ENCODE data around the gene KRT35. TPM values are rescaled to one million over a fixed set of nuclear protein-coding genes. Genes with fewer than 3 reads are reported as not detected.
A peak's percentile ranks its signal among the peaks of the same experiment; 100 is the strongest.

The KRT35 gene
- total RNA-seq: not detected
- total RNA-seq: 0 reads per million in 2 donors

- H3K9me3 ChIP-seq (ENCODE audit: control insufficient read depth, low read length, poor library complexity, severe bottlenecking): no peaks in the 10 kb centered on the region
- ATAC-seq: no peak
- Mint-ChIP-seq H3K27me3 (peaks cover 14% of the 10 kb centered on the region), H3K27ac (peak within 1 kb of the TSS; percentile 51), H3K4me1 (peaks cover 5% of the 10 kb centered on the region), H3K4me3 (no peak within 1 kb of the TSS), H3K36me3 (ENCODE audit: low read depth) (no peaks in the 10 kb centered on the region)
- DNase-seq: no peak
These were observed at the start of gene KRT35 for GRCh38 chr17:41481036-41481435. TSS of gene KRT35 (minus strand) at chr17:41481151. CDS start at chr17:41481097, 54 bp downstream.

- ATAC-seq (no peak), DNase-seq (no peak)
- peaks cover 2% of the 10 kb centered on the region for H3K36me3 Mint-ChIP-seq (ENCODE audit: low read depth)
- H3K4me3 Mint-ChIP-seq: no peak overlapping the region
- H3K27me3 Mint-ChIP-seq: peaks cover 74% of the 10 kb centered on the region
- H3K27ac Mint-ChIP-seq: no peak overlapping the region
- H3K4me1 Mint-ChIP-seq: peaks cover 9% of the 10 kb centered on the region
- H3K9me3 ChIP-seq (ENCODE audit: control insufficient read depth, low read length, poor library complexity, severe bottlenecking): peaks cover 3% of the 10 kb centered on the region
These were observed 49.4 kb upstream of the KRT35 start for GRCh38 chr17:41530062-41531048.

GRCh38 chr17:41529491-41529915 lies 48.6 kb upstream of the KRT35 start:
- no peak for ATAC-seq
- DNase-seq: no peak
- peaks cover 9% of the 10 kb centered on the region for H3K4me1 Mint-ChIP-seq
- H3K9me3 ChIP-seq (ENCODE audit: control insufficient read depth, low read length, poor library complexity, severe bottlenecking): peaks cover 3% of the 10 kb centered on the region
- peak overlapping the region; percentile 52 for H3K4me3 Mint-ChIP-seq
- H3K27ac Mint-ChIP-seq: no peak overlapping the region
- peaks cover 66% of the 10 kb centered on the region for H3K27me3 Mint-ChIP-seq
- peaks cover 2% of the 10 kb centered on the region for H3K36me3 Mint-ChIP-seq (ENCODE audit: low read depth)

- H3K4me3 Mint-ChIP-seq: peak overlapping the region; percentile 52
- peaks cover 66% of the 10 kb centered on the region for H3K27me3 Mint-ChIP-seq
- peaks cover 2% of the 10 kb centered on the region for H3K36me3 Mint-ChIP-seq (ENCODE audit: low read depth)
- ATAC-seq (no peak), DNase-seq (no peak)
- peaks cover 9% of the 10 kb centered on the region for H3K4me1 Mint-ChIP-seq
- peaks cover 3% of the 10 kb centered on the region for H3K9me3 ChIP-seq (ENCODE audit: control insufficient read depth, low read length, poor library complexity, severe bottlenecking)
- H3K27ac Mint-ChIP-seq: peak overlapping the region; percentile 39
These were observed 48.0 kb upstream of the KRT35 start for GRCh38 chr17:41528959-41529353.

DNA sequence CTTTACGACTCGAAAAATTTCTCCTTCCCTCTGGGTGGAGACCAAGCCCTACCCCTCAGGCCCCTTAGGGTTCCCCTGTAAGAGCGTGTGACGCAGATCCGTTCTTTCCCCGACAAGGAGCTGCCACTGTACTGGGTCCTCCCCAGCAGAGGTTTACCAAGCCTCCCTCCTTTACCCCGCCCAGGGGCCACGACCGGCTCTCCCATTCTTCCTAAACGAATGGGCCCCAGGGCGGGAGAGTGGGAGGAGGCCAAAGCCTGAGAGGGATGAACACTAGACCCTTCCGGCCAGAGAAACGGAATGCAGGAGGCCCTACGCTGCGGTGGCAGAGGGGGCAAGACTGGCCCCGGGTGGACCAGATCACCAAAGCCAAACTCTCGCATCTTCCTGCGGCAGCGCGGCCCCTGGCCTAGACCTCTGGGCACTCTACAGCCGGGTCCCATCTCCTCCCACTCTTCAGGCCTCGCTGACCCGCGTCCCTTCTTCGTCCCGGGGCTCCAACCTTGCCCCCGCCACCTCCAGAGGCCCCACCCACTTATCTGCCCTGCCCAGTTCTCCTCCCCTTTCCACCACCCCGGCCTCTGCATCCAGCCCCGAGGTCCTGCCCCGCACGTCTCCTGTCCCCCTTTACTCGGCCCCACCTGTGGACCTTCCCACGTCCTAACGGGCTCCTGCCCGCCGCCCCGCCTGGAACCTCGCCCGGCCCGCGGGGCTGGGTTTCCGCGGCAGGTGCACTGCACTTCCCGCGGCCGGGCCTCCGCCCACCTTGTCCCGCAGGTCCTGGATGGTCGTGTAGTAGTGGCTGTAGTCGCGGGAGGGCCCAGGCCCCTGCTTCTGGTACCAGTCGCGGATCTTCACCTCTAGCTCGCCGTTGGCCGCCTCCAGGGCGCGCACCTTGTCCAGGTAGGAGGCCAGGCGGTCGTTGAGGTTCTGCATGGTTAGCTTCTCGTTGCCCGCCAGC lies 46.4 kb upstream of the KRT35 start:
- Mint-ChIP-seq H3K27ac (no peak overlapping the region), H3K4me1 (peaks cover 9% of the 10 kb centered on the region), H3K4me3 (peak overlapping the region; percentile 80), H3K36me3 (ENCODE audit: low read depth) (peaks cover 2% of the 10 kb centered on the region), H3K27me3 (peaks cover 58% of the 10 kb centered on the region)
- ATAC-seq: no peak
- H3K9me3 ChIP-seq (ENCODE audit: control insufficient read depth, low read length, poor library complexity, severe bottlenecking): no peaks in the 10 kb centered on the region
- no peak for DNase-seq

GRCh38 chr17:41524261-41524660 lies 43.3 kb upstream of the KRT35 start:
- DNase-seq (no peak), ATAC-seq (no peak)
- H3K4me3 Mint-ChIP-seq: no peak overlapping the region
- H3K9me3 ChIP-seq (ENCODE audit: control insufficient read depth, low read length, poor library complexity, severe bottlenecking): no peaks in the 10 kb centered on the region
- peaks cover 9% of the 10 kb centered on the region for H3K4me1 Mint-ChIP-seq
- H3K27me3 Mint-ChIP-seq: peaks cover 33% of the 10 kb centered on the region
- H3K27ac Mint-ChIP-seq: no peak overlapping the region
- peaks cover 2% of the 10 kb centered on the region for H3K36me3 Mint-ChIP-seq (ENCODE audit: low read depth)

DNA sequence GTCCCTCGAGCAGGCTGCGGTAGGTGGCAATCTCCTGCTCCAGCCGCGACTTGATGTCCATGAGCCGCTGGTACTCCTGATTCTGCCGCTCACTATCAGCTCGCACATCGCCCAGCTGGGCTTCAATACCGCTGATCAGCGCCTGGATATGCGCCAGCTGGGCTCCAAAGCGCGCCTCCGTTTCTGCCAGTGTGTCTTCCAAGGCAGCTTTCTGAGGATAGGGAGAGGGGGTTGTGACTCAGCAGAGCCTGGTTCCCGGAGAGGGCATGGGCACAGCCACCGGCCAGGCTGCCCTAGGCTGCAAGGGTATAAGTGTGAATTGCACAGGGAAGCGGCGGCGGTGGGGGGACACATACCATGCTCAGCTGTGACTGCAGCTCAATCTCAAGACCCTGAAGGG lies 42.8 kb upstream of the KRT35 start:
- no peaks in the 10 kb centered on the region for H3K9me3 ChIP-seq (ENCODE audit: control insufficient read depth, low read length, poor library complexity, severe bottlenecking)
- no peak for DNase-seq
- H3K27ac Mint-ChIP-seq: no peak overlapping the region
- no peak for ATAC-seq
- peaks cover 2% of the 10 kb centered on the region for H3K36me3 Mint-ChIP-seq (ENCODE audit: low read depth)
- H3K27me3 Mint-ChIP-seq: peaks cover 29% of the 10 kb centered on the region
- no peak overlapping the region for H3K4me3 Mint-ChIP-seq
- peaks cover 6% of the 10 kb centered on the region for H3K4me1 Mint-ChIP-seq

DNA sequence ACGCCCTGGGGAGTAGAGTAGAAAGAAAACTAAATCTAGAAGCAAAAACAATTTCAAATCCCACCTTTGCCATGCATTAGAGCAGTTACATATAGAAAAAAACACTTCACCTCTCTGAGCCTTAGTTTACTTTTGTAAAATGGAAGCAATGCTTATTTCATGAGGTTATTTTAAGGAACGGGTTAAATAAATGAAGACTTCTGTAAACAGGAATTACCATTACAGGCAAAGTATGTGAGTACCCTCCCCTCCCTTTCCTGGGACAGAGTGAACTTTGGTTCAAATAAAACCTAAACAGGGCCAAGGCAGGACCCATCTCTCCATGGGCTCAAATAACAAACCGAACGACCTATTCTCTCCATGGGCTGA lies 42.3 kb upstream of the KRT35 start:
- Mint-ChIP-seq H3K36me3 (ENCODE audit: low read depth) (no peaks in the 10 kb centered on the region), H3K27me3 (peaks cover 23% of the 10 kb centered on the region)

DNA sequence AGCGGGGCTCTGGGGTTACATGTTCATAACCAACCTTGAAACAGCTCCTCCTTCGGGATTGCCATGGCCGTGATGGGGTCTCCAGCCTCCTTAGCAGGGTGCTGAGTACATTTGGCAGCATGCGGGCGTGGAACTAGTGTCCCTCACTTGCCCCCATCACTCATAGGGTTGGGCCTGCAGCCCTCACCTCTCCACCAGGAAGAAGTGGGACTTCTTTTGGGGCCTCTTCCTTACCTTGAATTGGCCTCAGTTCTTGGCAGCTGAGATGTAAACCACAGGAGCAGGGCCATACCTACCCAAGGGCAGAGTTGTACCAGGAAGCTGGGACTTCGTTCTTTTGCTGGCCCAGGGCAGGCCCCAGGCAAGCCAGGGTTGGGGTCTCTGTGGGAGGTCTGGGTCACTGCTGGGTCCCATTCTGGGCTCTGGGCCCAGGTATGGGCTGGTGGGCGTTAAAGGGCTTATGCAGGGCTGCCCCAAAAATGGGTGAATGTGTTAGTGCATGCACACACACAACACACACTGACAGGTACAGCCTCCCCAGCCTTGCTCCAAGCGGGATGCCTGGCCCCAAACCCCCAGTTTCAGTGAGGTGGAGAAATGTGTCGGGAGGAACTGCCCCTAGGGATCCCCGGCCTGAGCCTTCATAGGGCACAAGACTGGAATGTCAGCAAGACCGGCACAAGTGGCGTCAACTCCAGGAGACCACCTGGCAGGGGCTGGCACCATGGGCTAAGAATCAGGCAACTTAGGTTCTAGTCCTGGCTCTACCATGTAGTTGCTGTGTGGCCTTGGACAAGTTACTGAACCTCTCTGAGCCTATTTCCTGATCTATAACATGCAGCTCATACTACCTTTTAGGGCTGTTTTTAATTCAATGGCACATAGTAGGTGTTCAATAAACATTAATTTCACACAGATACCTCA lies 41.6 kb upstream of the KRT35 start:
- Mint-ChIP-seq H3K27ac (no peak overlapping the region), H3K4me1 (peaks cover 3% of the 10 kb centered on the region), H3K4me3 (no peak overlapping the region), H3K27me3 (peaks cover 22% of the 10 kb centered on the region), H3K36me3 (ENCODE audit: low read depth) (no peaks in the 10 kb centered on the region)
- DNase-seq (no peak), ATAC-seq (no peak)
- no peaks in the 10 kb centered on the region for H3K9me3 ChIP-seq (ENCODE audit: control insufficient read depth, low read length, poor library complexity, severe bottlenecking)

More for the DNA sequence above, 42.3 kb upstream of the KRT35 start:
- DNase-seq: no peak
- ATAC-seq: no peak
- Mint-ChIP-seq H3K4me3 (no peak overlapping the region), H3K4me1 (peaks cover 5% of the 10 kb centered on the region), H3K27ac (no peak overlapping the region)
- H3K9me3 ChIP-seq (ENCODE audit: control insufficient read depth, low read length, poor library complexity, severe bottlenecking): no peaks in the 10 kb centered on the region

- Mint-ChIP-seq H3K27ac (no peak overlapping the region), H3K4me1 (peaks cover 2% of the 10 kb centered on the region), H3K4me3 (no peak overlapping the region), H3K36me3 (ENCODE audit: low read depth) (no peaks in the 10 kb centered on the region), H3K27me3 (peaks cover 15% of the 10 kb centered on the region)
- H3K9me3 ChIP-seq (ENCODE audit: control insufficient read depth, low read length, poor library complexity, severe bottlenecking): no peaks in the 10 kb centered on the region
- no peak for ATAC-seq
- no peak for DNase-seq
These were observed 40.8 kb upstream of the KRT35 start for GRCh38 chr17:41521574-41522261.

DNA sequence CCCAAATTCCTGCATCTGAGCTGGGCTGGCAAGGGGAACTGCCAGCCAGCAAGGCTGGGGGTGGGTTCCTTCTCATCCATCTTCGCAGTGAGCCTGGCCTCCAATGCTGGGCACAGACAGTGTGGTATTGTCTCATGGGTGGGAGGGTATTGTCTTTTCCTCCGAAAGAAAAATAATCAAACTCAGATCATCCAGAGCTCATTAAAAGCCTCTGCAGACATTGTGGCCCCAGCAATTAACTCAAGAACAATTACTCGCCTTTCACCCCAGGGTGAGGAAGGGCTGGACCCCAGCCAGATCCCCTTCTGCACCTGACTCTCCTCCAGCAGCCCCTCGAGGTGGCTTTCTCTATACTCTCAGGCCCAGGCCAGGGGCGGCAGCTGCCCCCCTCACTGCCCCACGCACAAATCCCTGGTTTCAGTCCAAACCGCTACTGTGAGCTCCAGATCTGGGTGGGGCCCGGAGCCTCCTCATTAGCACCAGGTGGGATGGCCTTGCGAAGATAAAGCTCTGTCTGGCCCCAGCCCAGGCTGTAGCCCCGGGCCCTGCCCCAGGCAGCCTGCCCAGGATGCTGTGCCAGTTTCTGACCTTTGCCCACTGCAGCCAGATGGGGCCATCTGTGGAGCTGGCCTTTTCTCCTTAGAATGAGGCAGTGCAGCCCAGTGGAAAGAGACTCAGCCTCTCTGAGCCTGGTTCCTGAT lies 40.0 kb upstream of the KRT35 start:
- no peak overlapping the region for H3K27ac Mint-ChIP-seq
- no peak overlapping the region for H3K4me3 Mint-ChIP-seq
- DNase-seq (no peak), ATAC-seq (no peak)
- no peaks in the 10 kb centered on the region for H3K9me3 ChIP-seq (ENCODE audit: control insufficient read depth, low read length, poor library complexity, severe bottlenecking)
- H3K36me3 Mint-ChIP-seq (ENCODE audit: low read depth): no peaks in the 10 kb centered on the region
- H3K27me3 Mint-ChIP-seq: peaks cover 20% of the 10 kb centered on the region
- H3K4me1 Mint-ChIP-seq: peaks cover 6% of the 10 kb centered on the region

Measured in T-helper 17 cell (primary cell).